ENCODE measurements around the gene MS4A8. TPM values are rescaled to one million over a fixed set of nuclear protein-coding genes. Genes with fewer than 3 reads are reported as not detected.
"Not testable (repeated sequence)": the region's sequence is repeated elsewhere in the genome, so short reads cannot be mapped to it uniquely, and the experiment has no call there.

The MS4A8 gene
- total and polyA plus RNA-seq, 10 donors: 0.19 TPM; not detected in 9

- H3K27ac ChIP-seq: no peak overlapping the region
- 87 to 91% (median 88%) methylated on average over 19 of the region's 19 CpGs for WGBS, 5 donors
- no peaks in the 10 kb centered on the region for H3K9me3 ChIP-seq
- TF ChIP-seq POLR2AphosphoS5 (IDR thresholded peaks at IDR 0.05): no peak
- TF ChIP-seq POLR2A (IDR thresholded peaks at IDR 0.05): no peak
- TF ChIP-seq, protein P1, sequence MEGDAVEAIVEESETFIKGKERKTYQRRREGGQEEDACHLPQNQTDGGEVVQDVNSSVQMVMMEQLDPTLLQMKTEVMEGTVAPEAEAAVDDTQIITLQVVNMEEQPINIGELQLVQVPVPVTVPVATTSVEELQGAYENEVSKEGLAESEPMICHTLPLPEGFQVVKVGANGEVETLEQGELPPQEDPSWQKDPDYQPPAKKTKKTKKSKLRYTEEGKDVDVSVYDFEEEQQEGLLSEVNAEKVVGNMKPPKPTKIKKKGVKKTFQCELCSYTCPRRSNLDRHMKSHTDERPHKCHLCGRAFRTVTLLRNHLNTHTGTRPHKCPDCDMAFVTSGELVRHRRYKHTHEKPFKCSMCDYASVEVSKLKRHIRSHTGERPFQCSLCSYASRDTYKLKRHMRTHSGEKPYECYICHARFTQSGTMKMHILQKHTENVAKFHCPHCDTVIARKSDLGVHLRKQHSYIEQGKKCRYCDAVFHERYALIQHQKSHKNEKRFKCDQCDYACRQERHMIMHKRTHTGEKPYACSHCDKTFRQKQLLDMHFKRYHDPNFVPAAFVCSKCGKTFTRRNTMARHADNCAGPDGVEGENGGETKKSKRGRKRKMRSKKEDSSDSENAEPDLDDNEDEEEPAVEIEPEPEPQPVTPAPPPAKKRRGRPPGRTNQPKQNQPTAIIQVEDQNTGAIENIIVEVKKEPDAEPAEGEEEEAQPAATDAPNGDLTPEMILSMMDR (IDR thresholded peaks at IDR 0.05 in 8 of 11, conservative IDR thresholded peaks at IDR 0.05 in 3 of 11): no peak
- H3K36me3 ChIP-seq: no peaks in the 10 kb centered on the region
- no peak overlapping the region for H3K4me3 ChIP-seq
- DNase-seq: no peak
- H3K4me1 ChIP-seq: peaks cover 0 to 23% (median 2%) of the 10 kb centered on the region in 6 donors
- intact Hi-C loops (cut with DNase I; ENCODE audit: low total_unique reads): no loop called here
- H3K27me3 ChIP-seq (replicated peaks in 1 of 7): peaks cover 0 to 37% (median 0%) of the 10 kb centered on the region in 7 donors
Observed at GRCh38 chr11:60757231-60757800, 57.9 kb downstream of the MS4A8 start.

GRCh38 chr11:60758671-60759070, 59.3 kb downstream of the MS4A8 start:
- H3K4me3 ChIP-seq; intact Hi-C loops (cut with DNase I; ENCODE audit: low total_unique reads): not testable (repeated sequence)
- WGBS, 5 donors: 89 to 96% (median 91%) methylated on average over 4 of the region's 4 CpGs

DNA sequence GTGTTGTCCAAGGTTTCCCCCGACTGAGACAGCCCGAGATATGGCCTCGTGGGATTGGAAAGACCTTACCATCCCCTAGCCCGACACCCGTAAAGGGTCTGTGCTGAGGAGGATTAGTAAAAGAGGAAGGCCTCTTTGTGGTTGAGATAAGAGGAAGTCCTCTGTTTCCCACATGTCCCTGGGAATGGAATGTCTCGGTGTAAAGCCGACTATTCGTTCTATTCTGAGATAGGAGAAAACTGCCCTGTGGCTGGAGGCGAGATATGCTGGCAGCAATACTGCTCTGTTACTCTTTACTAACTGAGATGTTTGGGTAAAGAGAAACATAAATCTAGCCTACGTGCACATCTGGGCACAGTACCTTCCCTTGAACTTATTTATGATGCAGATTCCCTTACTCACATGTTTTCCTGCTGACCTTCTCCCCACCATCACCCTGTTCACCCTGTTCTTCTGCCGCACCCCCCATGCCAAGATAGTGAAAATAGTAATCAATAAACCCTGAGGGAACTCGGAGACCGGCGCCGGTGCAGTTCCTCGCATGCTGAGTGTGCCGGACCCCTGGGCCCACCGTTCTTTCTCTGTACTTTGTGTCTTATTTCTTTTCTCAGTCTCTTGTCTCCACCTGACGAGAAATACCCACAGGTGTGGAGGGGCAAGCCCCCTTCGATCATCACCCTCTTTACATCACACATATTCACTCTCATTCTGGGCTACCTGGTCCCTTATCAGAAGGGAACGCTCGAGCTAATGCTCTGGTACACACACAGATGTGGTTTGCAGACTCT, 60.2 kb downstream of the MS4A8 start:
- H3K27ac ChIP-seq; H3K4me3 ChIP-seq; intact Hi-C loops (cut with DNase I; ENCODE audit: low total_unique reads); H3K9me3 ChIP-seq; H3K36me3 ChIP-seq: not testable (repeated sequence)
- WGBS, 5 donors: 52 to 72% (median 56%) methylated on average over 22 of the region's 22 CpGs
- peaks cover 0 to 36% (median 2%) of the 10 kb centered on the region in 6 donors for H3K4me1 ChIP-seq
- peak; percentile 43 for DNase-seq
- peaks cover 0 to 36% (median 0%) of the 10 kb centered on the region in 7 donors for H3K27me3 ChIP-seq (replicated peaks in 1 of 7)

More at GRCh38 chr11:60758671-60759070, 59.3 kb downstream of the MS4A8 start:
- H3K36me3 ChIP-seq, DNase-seq, H3K9me3 ChIP-seq, H3K27ac ChIP-seq: not testable (repeated sequence)
- H3K4me1 ChIP-seq: peaks cover 0 to 36% (median 2%) of the 10 kb centered on the region in 6 donors
- peaks cover 0 to 32% (median 0%) of the 10 kb centered on the region in 7 donors for H3K27me3 ChIP-seq (replicated peaks in 1 of 7)

- Histone ChIP-seq H3K4me1 (peaks cover 0 to 36% (median 2%) of the 10 kb centered on the region in 6 donors), H3K4me3 (no peak overlapping the region), H3K27me3 (replicated peaks in 1 of 7) (peaks cover 0 to 54% (median 8%) of the 10 kb centered on the region in 7 donors), H3K27ac (no peak overlapping the region), H3K36me3 (no peaks in the 10 kb centered on the region), H3K9me3 (no peaks in the 10 kb centered on the region)
- intact Hi-C loops (cut with DNase I; ENCODE audit: low total_unique reads): no loop called here
- TF ChIP-seq, protein P1 (IDR thresholded peaks at IDR 0.05 in 8 of 11, conservative IDR thresholded peaks at IDR 0.05 in 3 of 11): no peak
- TF ChIP-seq POLR2AphosphoS5 (IDR thresholded peaks at IDR 0.05) (no peak), POLR2A (IDR thresholded peaks at IDR 0.05) (no peak)
- no peak for DNase-seq
- WGBS, 5 donors: 64 to 89% (median 78%) methylated on average over 4 of the region's 4 CpGs
Observed at GRCh38 chr11:60761436-60762190, 62.2 kb downstream of the MS4A8 start.

Data from spleen (tissue), 11 donors.